SHP77 treated with DMSO at 0.1 percent for 48 hours (cell line): ENCODE results near the gene FADD.

Experiments
- DNase-seq: peaks from one replicate; lab custom pipeline; 2025; lab: John Stamatoyannopoulos, UW

FADD gene, protein sequence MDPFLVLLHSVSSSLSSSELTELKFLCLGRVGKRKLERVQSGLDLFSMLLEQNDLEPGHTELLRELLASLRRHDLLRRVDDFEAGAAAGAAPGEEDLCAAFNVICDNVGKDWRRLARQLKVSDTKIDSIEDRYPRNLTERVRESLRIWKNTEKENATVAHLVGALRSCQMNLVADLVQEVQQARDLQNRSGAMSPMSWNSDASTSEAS

DNA sequence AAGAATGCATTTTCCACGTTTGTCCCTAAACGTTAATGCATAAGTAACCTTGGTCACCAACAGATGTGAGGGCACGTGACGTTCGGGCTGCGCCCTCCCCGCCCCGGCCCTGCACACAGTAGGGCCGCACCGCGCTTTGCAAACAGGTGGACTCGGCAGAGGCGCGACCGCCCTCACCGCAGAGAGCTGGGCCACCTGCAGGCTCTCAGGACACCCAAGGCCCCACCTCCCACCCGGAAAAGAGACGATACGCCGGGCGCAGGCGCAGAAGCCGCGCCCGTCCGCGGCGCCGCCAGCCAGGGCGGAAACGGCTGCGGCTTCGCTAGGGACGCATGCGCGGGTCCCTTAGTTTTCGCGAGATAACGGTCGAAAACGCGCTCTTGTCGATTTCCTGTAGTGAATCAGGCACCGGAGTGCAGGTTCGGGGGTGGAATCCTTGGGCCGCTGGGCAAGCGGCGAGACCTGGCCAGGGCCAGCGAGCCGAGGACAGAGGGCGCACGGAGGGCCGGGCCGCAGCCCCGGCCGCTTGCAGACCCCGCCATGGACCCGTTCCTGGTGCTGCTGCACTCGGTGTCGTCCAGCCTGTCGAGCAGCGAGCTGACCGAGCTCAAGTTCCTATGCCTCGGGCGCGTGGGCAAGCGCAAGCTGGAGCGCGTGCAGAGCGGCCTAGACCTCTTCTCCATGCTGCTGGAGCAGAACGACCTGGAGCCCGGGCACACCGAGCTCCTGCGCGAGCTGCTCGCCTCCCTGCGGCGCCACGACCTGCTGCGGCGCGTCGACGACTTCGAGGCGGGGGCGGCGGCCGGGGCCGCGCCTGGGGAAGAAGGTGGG, at the start of gene FADD:
FADD (plus strand) TSS at position 377 of the 831 bp plus-strand sequence; CDS start at position 541, 164 bp downstream.
- peak; percentile 92 for DNase-seq

DNA sequence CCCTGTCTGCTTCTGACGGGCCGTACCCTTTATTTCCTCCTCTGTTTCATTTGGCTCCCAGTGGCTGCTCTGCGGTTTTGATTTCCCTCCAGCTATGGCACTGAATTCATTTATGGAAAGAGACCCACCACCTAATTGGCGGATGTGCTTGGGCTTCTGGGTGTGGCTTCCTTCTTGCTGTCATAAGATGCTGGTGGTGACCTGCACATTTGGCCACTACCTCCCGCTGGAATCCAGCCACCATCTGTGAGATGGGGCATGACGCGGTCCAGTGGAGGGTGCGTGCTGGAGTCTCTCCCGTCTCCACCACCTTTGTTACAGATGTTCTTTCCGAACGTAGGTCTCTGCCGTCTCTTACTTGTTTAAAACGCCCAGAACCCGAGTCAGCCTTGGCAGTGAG, 47.7 kb upstream of the FADD start:
- no peak for DNase-seq

DNA sequence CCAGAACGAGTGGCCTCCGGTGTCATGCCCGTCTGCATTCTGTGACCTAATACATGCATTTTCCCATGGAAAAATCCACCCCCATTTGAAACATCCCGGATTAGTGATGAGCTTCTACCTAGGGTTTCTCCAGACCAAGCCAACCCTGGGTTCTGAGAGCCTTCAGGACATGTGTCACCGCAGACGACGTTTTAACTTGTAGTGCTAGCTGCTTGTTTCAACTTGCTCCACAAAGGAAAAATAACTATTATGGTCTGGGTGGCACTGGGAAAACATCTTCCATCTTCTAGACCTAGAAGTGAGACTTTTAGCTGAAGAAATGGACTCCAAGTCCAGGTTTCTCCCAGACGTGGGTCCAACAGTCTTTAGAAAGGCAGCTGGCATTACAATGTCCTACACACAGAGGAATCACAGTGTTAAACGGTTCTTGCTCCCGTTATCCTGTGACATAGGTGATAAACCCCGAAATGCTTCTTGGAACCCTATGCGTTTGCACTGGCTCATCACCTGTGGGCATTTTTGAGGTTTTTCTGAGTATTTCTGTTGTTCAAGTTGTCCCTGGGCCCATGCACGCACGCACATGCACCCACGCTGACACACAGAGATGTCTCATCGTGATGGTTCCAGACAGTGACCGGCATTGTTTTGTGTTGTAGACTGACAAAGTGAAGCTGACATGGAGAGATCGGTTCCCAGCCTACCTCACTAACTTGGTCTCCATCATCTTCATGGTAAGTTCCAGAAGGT, 46.6 kb upstream of the FADD start:
- no peak for DNase-seq

- DNase-seq, result peak; percentile 19
Observed at GRCh38 chr11:70158201-70158600, 44.9 kb upstream of the FADD start.

- no peak for DNase-seq
Observed at GRCh38 chr11:70158757-70159389, 44.2 kb upstream of the FADD start.

GRCh38 chr11:70159627-70160570, 43.2 kb upstream of the FADD start:
- no peak for DNase-seq

DNA sequence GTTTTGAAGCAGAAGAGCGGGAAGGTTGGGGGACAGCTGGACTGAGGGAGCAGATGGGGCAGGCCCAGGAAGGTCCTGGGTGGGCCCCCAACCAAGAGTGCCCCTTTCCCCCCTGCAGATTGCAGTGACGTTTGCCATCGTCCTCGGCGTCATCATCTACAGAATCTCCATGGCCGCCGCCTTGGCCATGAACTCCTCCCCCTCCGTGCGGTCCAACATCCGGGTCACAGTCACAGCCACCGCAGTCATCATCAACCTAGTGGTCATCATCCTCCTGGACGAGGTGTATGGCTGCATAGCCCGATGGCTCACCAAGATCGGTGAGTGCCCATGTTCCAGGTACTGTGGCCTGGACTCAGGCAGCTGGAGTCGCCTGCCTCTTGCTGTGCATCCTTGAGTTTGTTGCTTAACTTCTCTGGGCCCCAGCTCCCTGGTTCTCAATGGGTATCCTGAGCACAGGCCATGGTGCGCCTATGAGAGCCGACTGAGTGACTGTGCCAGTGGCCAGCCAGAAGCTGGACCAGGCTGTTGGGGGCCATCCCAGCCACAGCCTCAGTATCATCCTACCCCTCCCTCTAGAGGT, 42.0 kb upstream of the FADD start:
- DNase-seq, result no peak

GRCh38 chr11:70164705-70165104, 38.4 kb upstream of the FADD start:
- DNase-seq, result no peak

DNA sequence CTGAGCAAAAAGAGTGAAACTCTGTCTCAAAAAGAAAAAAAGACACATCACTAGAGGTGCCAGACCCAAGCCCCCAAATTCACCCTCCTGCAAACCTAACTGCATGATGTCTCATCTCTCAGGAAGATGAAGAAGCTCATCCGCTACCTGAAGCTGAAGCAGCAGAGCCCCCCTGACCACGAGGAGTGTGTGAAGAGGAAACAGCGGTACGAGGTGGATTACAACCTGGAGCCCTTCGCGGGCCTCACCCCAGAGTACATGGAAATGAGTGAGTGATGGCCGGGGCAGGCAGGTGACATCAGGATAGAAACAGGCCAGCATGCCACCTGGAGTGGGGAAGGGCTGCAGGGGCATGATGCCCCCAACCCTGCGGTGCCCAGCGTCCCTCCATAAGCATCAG, 36.0 kb upstream of the FADD start:
- DNase-seq, result no peak

GRCh38 chr11:70167723-70168404, 35.2 kb upstream of the FADD start:
- DNase-seq, result no peak

- DNase-seq, result no peak
Observed at GRCh38 chr11:70168405-70168754, 34.7 kb upstream of the FADD start.

DNA sequence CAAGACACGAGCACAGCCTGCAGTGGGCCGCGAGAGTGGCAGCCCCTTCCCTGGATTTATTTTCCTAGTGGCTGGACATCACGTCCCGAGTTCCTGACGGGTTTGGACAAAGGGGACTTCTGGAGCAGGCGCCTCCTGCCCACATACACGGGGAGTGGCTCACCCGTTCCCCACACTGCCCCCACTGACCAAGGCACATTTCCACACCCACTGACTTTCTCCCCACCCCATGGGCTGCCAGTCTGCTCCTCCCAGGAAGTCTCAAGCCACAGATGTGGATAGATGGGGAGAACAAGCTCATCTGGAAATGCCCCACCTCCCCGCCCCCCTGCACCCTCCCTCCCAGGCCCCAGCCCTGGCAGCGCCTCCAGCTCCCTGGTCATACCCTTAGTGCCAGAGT, 34.0 kb upstream of the FADD start:
- DNase-seq, result no peak

- DNase-seq, result no peak
Observed at GRCh38 chr11:70169632-70170031, 33.5 kb upstream of the FADD start.

DNA sequence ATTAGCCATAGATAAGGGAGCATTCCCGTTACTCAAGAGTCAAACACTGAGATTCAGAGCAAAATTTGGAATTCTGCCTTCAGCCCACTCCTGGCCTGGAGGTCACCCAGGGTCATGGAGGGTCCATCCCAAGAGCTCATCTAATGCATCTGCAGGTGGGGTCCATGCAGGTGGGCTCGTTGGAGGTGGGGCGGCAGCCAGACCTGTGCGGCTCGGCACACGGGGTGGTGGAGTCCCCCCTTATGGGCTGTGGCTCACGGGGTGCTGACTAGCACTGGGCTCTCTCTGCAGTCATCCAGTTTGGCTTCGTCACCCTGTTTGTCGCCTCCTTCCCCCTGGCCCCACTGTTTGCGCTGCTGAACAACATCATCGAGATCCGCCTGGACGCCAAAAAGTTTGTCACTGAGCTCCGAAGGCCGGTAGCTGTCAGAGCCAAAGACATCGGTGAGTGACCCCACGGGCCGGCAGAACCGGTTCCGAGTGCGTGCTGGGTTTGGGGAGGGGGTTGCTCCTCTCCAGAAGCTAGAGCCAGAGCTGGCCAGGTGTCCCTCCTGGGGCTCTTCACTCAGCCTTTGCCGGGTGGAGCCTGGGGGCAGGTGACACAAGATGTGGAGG, 32.4 kb upstream of the FADD start:
- no peak for DNase-seq

GRCh38 chr11:70173018-70173417, 30.1 kb upstream of the FADD start:
- DNase-seq, result no peak

- no peak for DNase-seq
Observed at GRCh38 chr11:70174547-70175235, 28.4 kb upstream of the FADD start.

GRCh38 chr11:70175236-70175698, 27.8 kb upstream of the FADD start:
- DNase-seq, result no peak

DNA sequence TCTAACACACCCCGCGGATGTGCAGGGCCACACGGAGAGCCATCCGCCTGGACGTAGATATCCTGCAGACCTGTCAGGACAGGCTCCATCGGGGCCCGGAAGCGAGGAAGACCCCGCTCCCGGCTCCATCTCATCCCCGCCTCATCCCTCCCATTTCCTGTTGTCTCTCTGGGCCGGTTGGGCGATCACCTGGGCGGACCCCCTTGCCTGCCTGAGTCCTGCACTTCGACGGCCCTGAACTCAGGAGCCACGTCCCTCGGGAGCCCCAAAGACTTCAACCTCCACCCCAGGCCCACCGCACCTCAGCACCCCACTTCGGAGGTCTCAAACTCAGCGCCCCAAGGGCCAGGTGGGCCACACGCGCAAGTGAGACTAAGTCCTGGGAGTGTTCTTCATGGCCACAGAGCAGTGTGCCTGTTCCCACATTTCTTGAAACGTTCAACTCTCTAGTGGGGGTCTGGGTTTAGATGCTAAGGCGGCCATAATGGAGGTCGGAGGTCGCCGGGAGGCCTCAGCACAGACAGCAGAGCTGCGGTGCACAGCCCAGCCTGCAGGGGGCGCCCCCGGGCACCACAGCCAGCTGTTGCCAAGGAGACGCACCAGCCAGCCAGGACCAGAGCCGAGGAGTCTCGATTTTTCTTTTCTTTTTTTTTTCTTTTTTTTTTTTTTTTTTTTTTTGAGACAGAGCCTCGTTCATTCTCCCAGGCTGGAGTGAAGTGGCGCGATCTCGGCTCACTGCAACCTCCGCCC, 26.0 kb upstream of the FADD start:
- no peak for DNase-seq
